Upper lobe of left lung (tissue), 4 donors: ENCODE measurements around the gene DIS3.

ENCODE experiments used
- POLR2A ChIP-seq, 4 donors: fragments of 450-650 bp; IDR thresholded peaks; one replicate each; pipeline ENCODE4 v1.5.1; 2016 to 2017; ENCODE audit warnings: antibody characterized with exemption in 4 of 4, mild to moderate bottlenecking in 2 of 4
- TF ChIP-seq, protein P1 (sequence below), 6 experiments: fragments of 450-650 bp in 4 of 6; fragments of 200-600 bp in 2 of 6; sonication (generic) in 2 of 6; IDR thresholded peaks; one replicate each; pipeline ENCODE4 v1.5.1; 2016 to 2019; ENCODE audit warnings: antibody characterized with exemption in 6 of 6

- TF ChIP-seq, protein P1, sequence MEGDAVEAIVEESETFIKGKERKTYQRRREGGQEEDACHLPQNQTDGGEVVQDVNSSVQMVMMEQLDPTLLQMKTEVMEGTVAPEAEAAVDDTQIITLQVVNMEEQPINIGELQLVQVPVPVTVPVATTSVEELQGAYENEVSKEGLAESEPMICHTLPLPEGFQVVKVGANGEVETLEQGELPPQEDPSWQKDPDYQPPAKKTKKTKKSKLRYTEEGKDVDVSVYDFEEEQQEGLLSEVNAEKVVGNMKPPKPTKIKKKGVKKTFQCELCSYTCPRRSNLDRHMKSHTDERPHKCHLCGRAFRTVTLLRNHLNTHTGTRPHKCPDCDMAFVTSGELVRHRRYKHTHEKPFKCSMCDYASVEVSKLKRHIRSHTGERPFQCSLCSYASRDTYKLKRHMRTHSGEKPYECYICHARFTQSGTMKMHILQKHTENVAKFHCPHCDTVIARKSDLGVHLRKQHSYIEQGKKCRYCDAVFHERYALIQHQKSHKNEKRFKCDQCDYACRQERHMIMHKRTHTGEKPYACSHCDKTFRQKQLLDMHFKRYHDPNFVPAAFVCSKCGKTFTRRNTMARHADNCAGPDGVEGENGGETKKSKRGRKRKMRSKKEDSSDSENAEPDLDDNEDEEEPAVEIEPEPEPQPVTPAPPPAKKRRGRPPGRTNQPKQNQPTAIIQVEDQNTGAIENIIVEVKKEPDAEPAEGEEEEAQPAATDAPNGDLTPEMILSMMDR (IDR thresholded peaks at IDR 0.05): no peak
- no peak for TF ChIP-seq POLR2A (IDR thresholded peaks at IDR 0.05)
Observed at GRCh38 chr13:72740015-72740414, 41.7 kb downstream of the DIS3 start.
